Suprapubic skin (tissue), 4 donors: ENCODE measurements around the gene MAPKAPK3.

Experiments used
- EP300 ChIP-seq: sonication (generic); formaldehyde crosslinking; IDR thresholded peaks from one replicate; pipeline ENCODE4 v1.6.1; 2017; ENCODE audit warnings: antibody characterized with exemption
- POLR2A ChIP-seq, 2 donors: fragments of 450-650 bp; IDR thresholded peaks; one replicate each; pipeline ENCODE4 v1.6.1; 2017; ENCODE audit warnings: antibody characterized with exemption in 2 of 2, mild to moderate bottlenecking in 2 of 2, moderate library complexity in 2 of 2
- POLR2AphosphoS5 ChIP-seq, 3 donors: sonication (generic); formaldehyde crosslinking; IDR thresholded peaks; one replicate each; pipeline ENCODE4 v1.6.1; 2017; ENCODE audit warnings: antibody characterized with exemption in 3 of 3
- TF ChIP-seq, protein P1 (sequence below), 2 donors: fragments of 200-600 bp in 1 of 2; fragments of 450-650 bp in 1 of 2; sonication (generic) in 1 of 2; IDR thresholded peaks; one replicate each; pipeline ENCODE4 v1.5.1; 2016 to 2019; ENCODE audit warnings: antibody characterized with exemption in 2 of 2, mild to moderate bottlenecking in 1 of 2, moderate library complexity in 1 of 2

DNA sequence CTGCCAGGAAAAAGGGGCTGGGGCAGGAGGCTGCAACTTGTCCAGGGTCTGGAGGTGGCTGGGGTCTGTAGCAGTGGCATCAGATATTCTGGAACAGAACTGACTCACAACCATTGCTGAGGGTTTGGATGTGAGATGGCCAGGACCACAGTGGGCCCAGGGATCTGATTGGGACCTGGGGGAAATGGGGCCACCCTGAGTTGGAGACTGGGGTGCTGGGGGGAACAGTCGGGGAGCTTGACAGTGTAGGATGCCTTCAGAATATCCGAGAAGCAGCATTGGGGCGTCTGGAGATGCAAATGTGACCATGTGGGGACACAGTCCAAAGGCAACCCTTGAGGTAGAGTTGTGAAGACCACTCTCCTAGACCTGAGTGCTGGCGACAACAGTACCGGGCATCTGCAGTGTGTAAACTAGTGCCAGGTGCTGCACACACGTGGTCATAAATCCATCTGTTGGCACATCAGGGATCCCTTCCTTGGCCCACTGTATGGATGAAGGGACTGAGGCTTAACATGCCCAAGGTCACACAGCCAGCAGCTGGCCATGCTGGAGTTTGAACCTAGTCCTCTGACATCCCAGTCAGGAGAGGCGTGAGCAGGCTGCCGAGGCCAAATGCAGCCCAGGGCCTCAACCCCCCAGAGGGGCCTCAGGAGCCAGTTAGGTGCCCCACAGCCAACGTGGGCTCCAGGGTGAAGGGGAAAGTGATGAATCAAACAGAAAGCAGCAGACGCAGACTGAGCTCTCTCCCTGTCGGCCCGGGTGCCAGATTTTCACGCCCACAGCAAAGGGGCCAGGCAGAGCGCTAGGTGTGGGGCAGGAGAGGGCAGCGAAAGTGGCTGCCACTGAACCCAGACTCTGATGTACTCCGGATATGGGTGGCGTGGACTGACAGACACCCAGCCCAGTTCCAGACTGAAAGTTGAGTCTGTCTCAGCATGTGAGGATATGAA is 28.9 kb upstream of the MAPKAPK3 start:
- TF ChIP-seq, protein P1, sequence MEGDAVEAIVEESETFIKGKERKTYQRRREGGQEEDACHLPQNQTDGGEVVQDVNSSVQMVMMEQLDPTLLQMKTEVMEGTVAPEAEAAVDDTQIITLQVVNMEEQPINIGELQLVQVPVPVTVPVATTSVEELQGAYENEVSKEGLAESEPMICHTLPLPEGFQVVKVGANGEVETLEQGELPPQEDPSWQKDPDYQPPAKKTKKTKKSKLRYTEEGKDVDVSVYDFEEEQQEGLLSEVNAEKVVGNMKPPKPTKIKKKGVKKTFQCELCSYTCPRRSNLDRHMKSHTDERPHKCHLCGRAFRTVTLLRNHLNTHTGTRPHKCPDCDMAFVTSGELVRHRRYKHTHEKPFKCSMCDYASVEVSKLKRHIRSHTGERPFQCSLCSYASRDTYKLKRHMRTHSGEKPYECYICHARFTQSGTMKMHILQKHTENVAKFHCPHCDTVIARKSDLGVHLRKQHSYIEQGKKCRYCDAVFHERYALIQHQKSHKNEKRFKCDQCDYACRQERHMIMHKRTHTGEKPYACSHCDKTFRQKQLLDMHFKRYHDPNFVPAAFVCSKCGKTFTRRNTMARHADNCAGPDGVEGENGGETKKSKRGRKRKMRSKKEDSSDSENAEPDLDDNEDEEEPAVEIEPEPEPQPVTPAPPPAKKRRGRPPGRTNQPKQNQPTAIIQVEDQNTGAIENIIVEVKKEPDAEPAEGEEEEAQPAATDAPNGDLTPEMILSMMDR (IDR thresholded peaks at IDR 0.05), result no peak
- TF ChIP-seq POLR2AphosphoS5 (IDR thresholded peaks at IDR 0.05) (no peak), POLR2A (IDR thresholded peaks at IDR 0.05) (no peak), EP300 (no peak)
